GM13977 (cell line): ENCODE measurements around the gene RMP24.

Experiments
- DNase-seq: peaks from one replicate; pipeline ENCODE4 v3.0.0; 2012; ENCODE audit warnings: low spot score
- CTCF ChIP-seq: IDR thresholded peaks from 2 replicates; pipeline ENCODE4 v1.5.1; 2012; ENCODE audit warnings: mild to moderate bottlenecking, control low read depth; ENCODE audit not compliant: insufficient read depth; ENCODE audit errors: extremely low read depth, missing control alignments
- in situ Hi-C: fragments of 300-500 bp; cut with MboI; formaldehyde crosslinking; loops from one replicate; pipeline ENCODE4 v1.12.0; 2022; ENCODE audit warnings: low sequenced_read_pairs, low pct_unique_long_range_greater_than_20kb, mixed read lengths, inconsistent platforms; ENCODE audit not compliant: unreplicated experiment

Gene RMP24

GRCh38 chr18:35972197-35973000, at the start of gene RMP24:
TSS of gene RMP24 (plus strand) at chr18:35972679.
- TF ChIP-seq CTCF = no peak
- in situ Hi-C loops = loop anchor here (25.0 kb wide), 1 partner anchor 210 kb away; no protein-coding TSS in a partner anchor
- peak; percentile 92 for DNase-seq

DNA sequence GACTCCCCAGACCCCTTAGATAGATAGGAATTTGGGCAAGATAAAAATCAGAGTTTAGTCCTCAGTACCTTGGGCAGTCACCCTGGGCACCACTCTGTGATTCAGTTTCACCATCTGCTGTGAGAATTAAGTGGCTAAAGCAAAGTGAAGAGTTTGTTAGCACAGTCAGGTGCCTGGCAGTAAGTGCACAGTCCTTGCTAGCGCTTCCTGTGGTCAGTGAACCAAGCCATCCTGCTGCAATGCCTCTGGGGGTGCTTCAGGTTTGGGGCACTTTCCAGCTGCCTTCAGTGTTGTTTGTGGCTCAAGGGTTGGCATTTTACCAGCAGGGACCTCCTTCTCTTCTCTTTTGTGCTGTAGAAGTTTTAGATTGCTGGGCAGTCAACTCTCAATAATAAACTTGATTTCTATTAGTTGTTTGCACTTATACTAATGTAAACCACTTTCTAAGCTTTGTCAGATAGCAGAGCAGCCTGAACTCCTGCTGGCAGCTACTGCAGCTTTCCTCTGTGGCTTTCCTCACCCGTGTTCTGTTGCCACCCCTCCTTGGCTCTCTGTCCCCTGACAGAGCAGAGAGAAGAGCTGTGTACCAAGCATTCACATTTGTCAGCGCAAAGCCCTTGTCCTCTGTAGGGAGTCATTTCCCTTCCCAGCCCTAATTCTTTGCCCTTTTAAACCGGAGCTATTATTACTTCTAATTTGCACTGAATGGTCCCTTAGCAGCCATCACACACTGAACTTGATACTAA, 48.4 kb upstream of the RMP24 start:
- no peak for DNase-seq
- in situ Hi-C loops = no loop called here
- TF ChIP-seq CTCF = no peak

DNA sequence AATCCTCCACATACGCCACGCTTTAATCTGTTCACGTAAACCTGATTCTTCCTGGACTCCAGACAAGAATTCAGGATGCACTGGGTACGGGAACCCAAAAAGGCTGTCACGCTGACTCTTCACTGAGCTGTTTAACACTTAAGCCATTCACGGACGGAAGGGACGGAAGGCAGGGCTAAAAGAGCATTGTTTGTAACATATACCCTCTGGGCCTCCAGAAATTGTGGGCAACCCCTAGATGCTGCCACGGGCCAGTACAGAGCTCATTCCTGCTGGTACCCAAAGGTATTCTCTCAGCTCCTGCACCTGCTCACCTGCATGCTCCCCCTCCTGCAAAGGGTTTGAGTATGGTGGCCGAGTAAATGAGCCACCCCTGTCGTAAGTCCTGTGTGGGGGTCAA, 45.6 kb upstream of the RMP24 start:
- DNase-seq = no peak
- TF ChIP-seq CTCF = no peak
- in situ Hi-C loops = no loop called here

- no peak for DNase-seq
Measured at GRCh38 chr18:35927430-35927829, 45.0 kb upstream of the RMP24 start.

DNA sequence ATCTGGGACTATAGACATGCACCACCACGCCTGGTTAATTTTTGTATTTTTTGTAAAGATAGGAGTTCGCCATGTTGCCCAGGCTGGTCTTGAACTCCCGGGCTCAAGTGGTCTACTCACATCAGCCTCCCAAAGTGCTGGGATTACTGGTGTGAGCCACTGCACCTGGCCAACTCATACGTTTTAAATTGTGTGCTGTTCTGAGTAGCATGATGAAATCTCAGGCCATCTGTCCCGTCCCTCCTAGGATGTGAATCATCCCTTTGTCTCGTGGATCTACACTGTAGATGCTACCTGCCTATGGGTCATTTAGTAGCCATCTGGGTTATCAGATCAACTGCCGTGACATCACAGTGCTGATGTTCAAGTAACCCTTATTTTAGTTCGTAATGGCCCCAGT, 38.5 kb upstream of the RMP24 start:
- in situ Hi-C loops = no loop called here
- no peak for DNase-seq
- no peak for TF ChIP-seq CTCF

More at GRCh38 chr18:35927430-35927829, 45.0 kb upstream of the RMP24 start:
- no peak for TF ChIP-seq CTCF
- in situ Hi-C loops = no loop called here

GRCh38 chr18:35934891-35935290, 37.6 kb upstream of the RMP24 start:
- no peak for TF ChIP-seq CTCF
- no peak for DNase-seq
- in situ Hi-C loops = no loop called here
